HG03060 (cell line): Measurements from ENCODE around the gene SAMD4B.

Experiments
- ATAC-seq: cut with Tn5 transposase; IDR thresholded peaks from one replicate; pipeline ENCODE4 v1.9.1; 2021; ENCODE audit warnings: low read depth, moderate number of reproducible peaks; ENCODE audit not compliant: unreplicated experiment

The SAMD4B gene

DNA sequence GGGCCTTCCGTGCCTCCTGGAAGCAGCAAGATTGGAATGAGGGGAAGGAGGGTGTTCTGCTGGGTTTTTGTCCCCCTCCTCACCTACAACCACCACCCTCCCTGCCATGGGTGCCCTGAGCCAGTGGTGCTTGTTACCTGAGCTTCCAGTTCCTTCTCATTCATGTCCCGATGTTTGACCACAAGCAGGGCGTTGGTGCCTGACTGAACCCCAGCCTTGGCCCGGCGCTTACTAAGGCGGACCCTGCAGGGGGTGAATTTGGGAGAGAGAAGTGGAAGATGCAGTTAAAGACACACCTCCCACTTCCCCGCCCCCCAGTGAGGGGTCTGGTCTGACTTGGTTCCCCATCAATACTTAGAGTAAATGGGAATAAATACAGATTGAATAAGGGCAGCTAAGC, 44.3 kb downstream of the SAMD4B start:
- no peak for ATAC-seq

DNA sequence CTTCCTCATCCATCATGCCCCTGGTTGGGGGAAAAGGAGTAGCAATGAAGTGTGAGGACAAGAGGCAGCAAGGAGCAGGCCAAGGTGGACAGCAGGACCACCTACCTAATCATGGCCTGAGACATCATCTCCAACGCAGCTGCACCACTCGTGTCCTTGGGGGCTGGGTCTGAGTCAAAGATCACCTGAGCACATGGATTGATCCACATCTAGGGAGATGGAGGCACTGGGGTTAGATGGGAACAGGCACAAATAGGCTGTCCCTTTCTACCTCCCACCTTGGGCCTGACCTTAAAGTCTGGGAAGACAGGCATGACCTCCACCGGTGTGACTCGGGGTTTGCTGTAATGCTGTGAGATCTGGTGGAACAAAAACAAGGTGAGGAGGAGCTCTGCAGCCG, 46.4 kb downstream of the SAMD4B start:
- ATAC-seq: no peak

GRCh38 chr19:39389631-39390414, 47.6 kb downstream of the SAMD4B start:
- ATAC-seq: no peak

- ATAC-seq: no peak
Measured at GRCh38 chr19:39390451-39390750, 48.2 kb downstream of the SAMD4B start.

- peak; percentile 86 for ATAC-seq
Measured at GRCh38 chr19:39390751-39391437, 48.7 kb downstream of the SAMD4B start, which contains the start of the genes MED29 and PAF1. MED29 (plus strand) TSS chr19:39391378; CDS start chr19:39391423, 45 bp downstream. PAF1 (minus strand) TSS chr19:39391106; CDS start chr19:39390864, 242 bp downstream.

DNA sequence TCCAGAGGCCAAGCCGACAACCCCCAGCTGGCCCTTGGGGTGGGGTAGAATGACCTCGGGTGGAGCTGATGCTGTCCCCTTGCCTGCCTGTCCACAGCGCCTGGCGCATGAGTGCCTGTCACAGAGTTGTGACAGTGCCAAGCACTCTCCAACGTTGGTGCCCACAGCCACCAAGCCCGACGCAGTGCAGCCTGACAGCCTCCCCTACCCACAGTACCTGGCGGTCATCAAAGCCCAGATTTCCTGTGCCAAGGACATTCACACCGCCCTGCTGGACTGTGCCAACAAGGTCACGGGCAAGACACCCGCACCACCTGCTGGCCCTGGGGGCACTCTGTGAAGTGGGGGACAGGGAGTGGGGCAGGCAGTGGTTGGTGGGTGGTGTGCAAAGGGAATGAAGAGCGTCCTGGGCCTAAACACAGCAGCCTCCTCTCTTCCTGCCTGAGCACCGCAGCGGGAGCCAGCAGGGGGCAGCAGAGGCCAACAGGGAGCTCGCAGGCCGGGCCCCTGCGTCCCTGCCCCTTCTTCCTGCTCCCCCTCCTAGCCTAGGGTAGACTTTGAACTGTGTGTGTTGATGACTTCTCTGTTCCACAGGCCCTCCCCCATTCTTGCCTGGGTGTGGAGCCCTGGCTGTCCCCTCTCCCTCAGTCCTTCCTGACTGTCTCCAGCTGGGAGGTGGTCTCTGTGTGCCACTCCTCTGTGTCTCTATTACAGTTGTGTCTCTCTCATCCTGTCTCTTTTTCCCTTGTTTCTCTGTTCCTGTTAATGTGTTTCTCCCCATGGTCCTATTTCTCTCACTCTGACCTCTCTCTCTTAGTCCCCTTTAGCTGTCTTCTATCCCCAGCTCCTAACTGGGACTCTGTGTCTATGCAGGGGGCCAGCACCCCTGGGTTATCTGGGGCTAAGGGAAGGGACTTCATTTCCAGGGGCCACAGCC, 55.4 kb downstream of the SAMD4B start:
- ATAC-seq: no peak

DNA sequence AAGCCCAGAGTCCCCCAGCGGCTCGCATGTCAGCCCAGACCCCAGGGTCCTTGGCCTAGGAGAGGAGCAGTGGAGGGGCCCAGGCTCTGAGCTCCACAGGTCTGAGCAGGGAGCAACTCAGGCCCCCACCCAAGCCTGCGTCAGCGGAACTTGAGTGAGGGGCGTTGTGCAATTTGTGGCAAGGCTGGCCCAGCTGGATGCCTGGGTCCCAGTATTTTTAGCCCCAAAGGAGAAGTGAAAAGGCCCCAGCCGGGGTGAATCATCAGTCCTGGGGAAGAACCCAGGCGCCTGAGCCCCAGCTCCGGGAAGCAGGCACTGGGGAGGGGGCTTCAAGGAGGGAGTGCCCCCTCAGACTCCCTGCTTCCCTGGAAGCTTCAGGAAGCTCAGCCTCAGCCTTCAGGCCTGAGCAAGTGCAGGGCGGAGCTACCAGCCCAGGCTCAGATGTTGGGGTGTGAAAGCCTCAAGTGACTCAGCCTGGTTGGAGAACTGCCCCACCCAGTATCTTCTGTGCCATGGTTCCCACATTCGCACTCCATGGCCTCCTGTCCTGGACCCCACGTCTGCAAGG, 56.2 kb downstream of the SAMD4B start:
- no peak for ATAC-seq

DNA sequence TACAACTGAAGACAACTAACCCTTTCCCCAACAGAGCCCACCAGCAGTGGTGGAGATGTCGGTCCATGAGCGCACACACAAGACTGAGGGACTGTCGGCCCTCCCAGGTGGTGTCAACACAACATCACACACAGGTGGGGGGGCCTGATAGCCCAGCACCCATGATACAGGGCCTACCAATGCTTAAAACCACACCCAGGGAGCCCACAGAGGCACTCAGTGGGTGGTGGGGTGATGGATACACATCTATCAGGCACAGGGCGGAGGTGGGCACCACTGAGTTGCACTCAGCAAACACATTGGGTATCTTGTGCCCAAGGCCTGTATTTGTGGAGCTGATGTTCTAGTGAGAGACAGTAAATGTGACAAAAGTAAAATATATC, 57.4 kb downstream of the SAMD4B start:
- ATAC-seq: no peak

DNA sequence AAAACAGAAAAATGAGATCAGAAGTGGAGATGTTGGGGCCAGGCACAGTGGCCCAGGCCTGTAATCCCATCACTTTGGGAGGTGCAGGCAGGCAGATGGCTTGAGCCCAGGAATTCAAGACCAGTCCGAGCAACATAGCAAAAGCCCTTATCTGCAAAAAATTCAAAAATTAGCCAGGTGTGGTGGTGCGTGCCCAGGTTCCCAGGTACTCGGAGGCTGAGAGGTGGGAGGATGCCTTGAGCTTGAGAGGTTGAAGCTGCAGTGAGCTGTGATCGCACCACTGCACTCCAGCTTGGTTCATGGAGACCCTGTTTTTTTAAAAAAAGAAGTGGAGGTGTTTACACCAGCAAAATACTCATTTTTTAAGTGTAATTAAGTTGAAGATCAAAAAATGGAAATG, 57.8 kb downstream of the SAMD4B start:
- ATAC-seq: no peak

- no peak for ATAC-seq
Measured at GRCh38 chr19:39401070-39401548, 58.9 kb downstream of the SAMD4B start.

DNA sequence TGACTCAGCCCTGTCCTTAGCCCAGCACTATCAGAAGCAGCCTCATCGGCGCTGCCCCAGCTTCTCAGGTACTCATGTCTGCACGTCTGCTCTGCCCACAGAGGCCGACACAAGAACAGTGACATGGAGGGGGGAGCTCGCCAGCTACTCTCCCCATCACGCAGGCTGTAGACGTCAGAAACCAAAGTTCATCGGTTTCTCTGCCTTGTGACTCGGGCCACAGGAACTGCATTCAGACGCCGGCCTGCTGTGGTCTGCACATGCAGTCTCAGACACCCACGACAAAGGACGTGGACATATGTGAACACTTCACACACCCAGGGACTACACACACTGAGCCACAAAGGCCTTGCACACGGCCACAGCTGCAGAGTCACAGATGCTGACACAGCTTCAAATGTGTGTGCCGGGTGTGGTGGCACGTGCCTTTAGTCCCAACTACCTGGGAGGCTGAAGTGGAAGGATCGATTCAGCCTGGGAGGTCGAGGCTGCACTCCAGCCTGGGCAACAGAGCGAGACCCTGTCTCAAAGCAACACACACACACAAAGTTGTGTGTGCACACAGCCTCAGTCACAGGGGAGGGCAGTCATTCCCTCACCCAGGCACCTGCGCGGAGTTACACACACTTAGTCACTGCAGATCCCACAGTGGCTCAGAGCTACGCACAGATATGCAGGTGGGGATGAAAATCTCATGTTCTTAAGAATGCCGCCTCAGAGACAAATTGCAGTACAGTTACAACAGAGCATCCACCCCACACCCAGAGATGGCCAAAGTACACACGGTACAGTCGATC, 59.5 kb downstream of the SAMD4B start:
- peak; percentile 25 for ATAC-seq

DNA sequence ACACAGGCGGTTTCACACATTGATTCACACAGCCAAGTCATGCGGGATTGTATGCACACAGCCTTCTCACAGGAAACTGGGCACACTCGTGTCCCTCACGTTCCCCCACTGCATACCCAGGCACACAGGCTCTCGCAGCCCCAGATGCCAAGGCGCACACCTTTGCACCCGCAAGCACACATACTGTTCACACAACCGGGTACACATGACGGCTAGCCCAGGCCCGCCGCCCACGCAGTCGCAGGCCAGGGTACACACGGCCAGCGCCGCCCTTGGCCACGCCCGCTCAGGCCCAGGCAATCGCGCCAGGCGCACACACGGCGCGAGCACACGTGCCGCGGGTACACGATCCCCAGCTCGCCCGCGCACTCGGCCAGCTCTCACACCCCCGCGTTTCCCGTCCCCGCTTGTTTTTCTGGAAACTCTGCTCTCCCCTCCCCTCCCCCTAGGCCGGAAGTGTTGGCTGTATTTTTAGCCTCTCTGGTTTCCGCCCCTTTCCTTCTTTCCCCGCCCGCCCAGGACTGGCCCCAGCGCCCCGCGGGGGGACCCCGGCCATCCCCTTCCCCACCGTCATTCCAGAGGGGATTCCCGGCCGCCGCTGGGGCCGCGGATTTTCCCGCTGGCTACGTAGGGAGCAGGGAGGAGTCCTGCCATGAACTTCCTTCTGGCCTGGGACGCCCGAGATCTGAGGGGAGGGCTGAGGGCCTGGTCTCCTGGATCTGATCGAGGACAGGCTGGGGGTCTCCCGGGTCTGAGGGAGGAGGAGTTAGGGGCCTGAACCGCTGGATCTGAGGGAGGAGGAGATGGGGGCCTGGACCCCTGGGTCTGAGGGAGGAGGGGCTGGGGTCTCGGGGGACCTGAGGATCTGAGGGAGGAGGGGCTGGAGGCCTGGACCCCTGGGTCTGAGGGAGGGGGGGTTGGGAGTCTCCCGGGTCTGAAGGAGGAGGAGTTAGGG, 60.4 kb downstream of the SAMD4B start:
- ATAC-seq: no peak

DNA sequence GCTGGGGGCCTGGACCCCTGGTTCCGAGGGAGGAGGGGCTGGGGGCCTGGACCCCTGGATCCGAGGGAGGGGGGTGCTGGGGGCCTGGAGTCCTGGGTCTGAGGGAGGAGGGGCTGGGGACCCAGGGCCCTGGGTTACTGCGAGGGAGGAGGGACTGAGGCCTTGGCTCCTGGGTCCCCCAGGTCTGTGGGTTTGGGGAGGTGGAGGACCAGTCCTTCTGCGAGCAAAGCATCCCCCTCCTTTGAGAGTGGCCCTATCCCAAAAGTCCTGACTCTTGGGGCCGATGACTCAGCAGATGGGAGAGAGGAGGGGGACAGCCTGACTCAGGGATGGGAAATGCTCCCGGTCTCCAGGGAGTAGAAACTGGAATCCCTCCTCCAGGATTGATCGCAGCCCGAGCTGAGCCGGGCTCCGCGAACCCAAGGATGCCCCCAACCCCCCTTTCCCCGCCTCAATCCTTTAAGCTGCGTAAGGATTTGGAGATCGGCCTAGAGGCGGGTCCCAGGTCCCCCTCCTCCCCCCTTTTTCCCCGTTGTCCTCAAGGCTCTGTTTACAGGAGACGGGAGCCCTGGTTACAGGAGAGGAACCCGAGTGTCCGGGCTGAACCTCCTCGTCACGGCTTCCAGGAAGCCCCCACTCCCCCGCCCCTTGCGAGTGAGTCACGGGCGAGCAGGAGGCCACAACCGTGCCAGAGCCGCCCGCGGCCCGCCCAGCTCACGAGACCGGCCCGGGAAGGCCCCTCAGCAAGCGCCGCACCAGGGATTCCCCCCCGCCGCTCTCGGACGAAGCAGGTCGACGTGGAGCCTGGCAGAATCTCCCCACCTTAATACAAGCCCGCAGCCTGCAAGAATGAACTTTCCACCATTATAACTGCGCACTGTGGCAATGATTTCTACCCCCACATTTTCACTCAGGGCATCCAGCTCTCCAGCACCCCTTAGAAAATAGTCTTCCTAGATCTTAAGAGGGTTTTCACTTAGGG, 61.4 kb downstream of the SAMD4B start:
- ATAC-seq: no peak

DNA sequence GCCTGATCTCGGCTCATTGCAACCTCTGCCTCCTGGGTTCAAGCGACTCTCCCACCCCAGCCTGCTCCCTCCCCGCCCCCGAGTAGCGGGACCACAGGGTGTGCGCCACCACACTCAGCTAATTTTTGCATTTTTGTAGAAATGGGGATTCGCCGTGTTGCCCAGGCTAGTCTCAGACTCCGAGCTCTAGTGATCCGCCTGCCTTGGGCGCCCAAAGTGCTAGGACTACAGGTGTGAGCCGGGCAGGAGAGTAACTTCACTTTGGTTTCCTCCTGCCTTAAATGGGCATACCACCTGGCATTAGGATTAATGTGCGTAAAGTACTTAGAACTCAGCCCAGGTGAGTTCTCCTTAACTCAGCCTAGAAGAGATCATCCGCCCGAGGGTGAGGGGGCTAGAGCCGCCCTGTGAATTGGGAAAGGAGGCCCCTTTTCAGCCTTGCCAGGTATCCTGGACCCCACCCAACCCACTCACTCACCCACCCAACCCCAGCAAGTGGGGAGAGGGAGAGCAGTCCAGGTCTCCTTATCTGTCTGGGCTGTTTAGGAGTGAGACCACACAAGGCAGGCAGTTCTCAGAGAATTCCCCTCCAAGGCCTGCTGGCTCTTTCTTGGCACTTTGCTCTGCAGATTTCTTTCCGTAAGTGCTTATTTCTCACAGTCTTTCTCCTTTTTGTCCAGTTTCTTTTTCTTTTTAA, 63.2 kb downstream of the SAMD4B start:
- ATAC-seq: no peak

GRCh38 chr19:39405958-39406655, 63.9 kb downstream of the SAMD4B start:
- ATAC-seq: no peak

GRCh38 chr19:39406656-39407409, 64.6 kb downstream of the SAMD4B start, which contains the start of gene ZFP36:
ZFP36 (plus strand) TSS chr19:39406847; CDS start chr19:39406905, 58 bp downstream.
- no peak for ATAC-seq
